Colonic mucosa (tissue), 4 donors: ENCODE data around the gene LRRTM1. TPM values are rescaled to one million over a fixed set of nuclear protein-coding genes. Genes with fewer than 3 reads are reported as not detected.

Source experiments
- DNase-seq: peaks from one replicate; pipeline ENCODE4 v3.0.0-alpha.2; 2020
- H3K27ac ChIP-seq: fragments of 200-600 bp; one replicate; pipeline ENCODE4 v1.8.0; 2021
- H3K27me3 ChIP-seq: fragments of 200-600 bp; one replicate; pipeline ENCODE4 v1.8.0; 2021
- H3K36me3 ChIP-seq: fragments of 200-600 bp; one replicate; pipeline ENCODE4 v1.8.0; 2021
- H3K4me1 ChIP-seq: fragments of 200-600 bp; one replicate; pipeline ENCODE4 v1.8.0; 2021; ENCODE audit warnings: mild to moderate bottlenecking
- H3K4me3 ChIP-seq: fragments of 200-600 bp; one replicate; pipeline ENCODE4 v1.8.0; 2021
- H3K9ac ChIP-seq, 2 donors: one replicate each; pipeline ENCODE4 v1.7.0; 2013; ENCODE audit warnings: control low read depth in 2 of 2, low read depth in 2 of 2, low read length in 2 of 2
- H3K9me3 ChIP-seq: fragments of 200-600 bp; one replicate; pipeline ENCODE4 v1.8.0; 2021
- CTCF ChIP-seq: fragments of 200-600 bp; IDR thresholded peaks from one replicate; pipeline ENCODE4 v1.8.0; 2022; ENCODE audit warnings: antibody characterized with exemption, mild to moderate bottlenecking
- intact Hi-C: fragments of 100-400 bp; cut with DNase I; formaldehyde crosslinking; loops from one replicate; pipeline ENCODE4 v1.14.1; 2022
- total RNA-seq, 2 donors: library from RNA; stranded (reverse); fragmentation: NEBNext Ultra II Directional in 1 of 2; extraction: Animal tissue kit (Norgen Biotek cat#: 25700) in 1 of 2; gene quantifications; one replicate each; pipeline ENCODE4 v1.2.1, GENCODE V29; 2021
- donor health status: healthy.
- donor health status: DM: no; HTN: no; CAD: no.
- donor health status: DM: no; HTN: no; CAD: no.

LRRTM1 gene
- total RNA-seq, 2 donors from 2014 or later: 0.27 to 0.66 TPM

- Histone ChIP-seq H3K9ac (no peak overlapping the region), H3K4me3 (no peak overlapping the region), H3K36me3 (no peaks in the 10 kb centered on the region), H3K4me1 (no peaks in the 10 kb centered on the region), H3K9me3 (no peaks in the 10 kb centered on the region), H3K27me3 (no peaks in the 10 kb centered on the region), H3K27ac (no peak overlapping the region)
- no peak for TF ChIP-seq CTCF
- DNase-seq: no peak
- intact Hi-C loops: loop anchor here (10.0 kb wide), 1 partner anchor 182 kb away; no protein-coding TSS in a partner anchor
Measured at GRCh38 chr2:80322958-80323357, 18.4 kb upstream of the LRRTM1 start.

- no peak for TF ChIP-seq CTCF
- H3K27ac ChIP-seq: no peak overlapping the region
- H3K9me3 ChIP-seq: no peaks in the 10 kb centered on the region
- H3K4me1 ChIP-seq: no peaks in the 10 kb centered on the region
- H3K36me3 ChIP-seq: no peaks in the 10 kb centered on the region
- no peak overlapping the region for H3K4me3 ChIP-seq
- no peak for DNase-seq
- H3K9ac ChIP-seq: no peak overlapping the region
- intact Hi-C loops: loop anchor here (10.0 kb wide), 1 partner anchor 182 kb away; no protein-coding TSS in a partner anchor
- H3K27me3 ChIP-seq: no peaks in the 10 kb centered on the region
Measured at GRCh38 chr2:80322311-80322920, 17.9 kb upstream of the LRRTM1 start.

- Histone ChIP-seq H3K27ac (no peak overlapping the region), H3K4me1 (no peaks in the 10 kb centered on the region), H3K27me3 (no peaks in the 10 kb centered on the region), H3K4me3 (no peak overlapping the region), H3K9me3 (no peaks in the 10 kb centered on the region), H3K9ac (no peak overlapping the region), H3K36me3 (no peaks in the 10 kb centered on the region)
- intact Hi-C loops: no loop called here
- no peak for TF ChIP-seq CTCF
- no peak for DNase-seq
Measured at GRCh38 chr2:80312282-80312839, 7.8 kb upstream of the LRRTM1 start.

GRCh38 chr2:80311304-80311703, 6.8 kb upstream of the LRRTM1 start:
- Histone ChIP-seq H3K4me3 (no peak overlapping the region), H3K27me3 (no peaks in the 10 kb centered on the region), H3K36me3 (no peaks in the 10 kb centered on the region), H3K9me3 (no peaks in the 10 kb centered on the region), H3K9ac (no peak overlapping the region), H3K4me1 (no peaks in the 10 kb centered on the region), H3K27ac (no peak overlapping the region)
- intact Hi-C loops: no loop called here
- DNase-seq: no peak
- TF ChIP-seq CTCF: no peak

- Histone ChIP-seq H3K4me3 (peak overlapping the region; percentile 7), H3K9ac (peak overlapping the region in 1 of 2 donors; percentile 5), H3K36me3 (no peaks in the 10 kb centered on the region), H3K27me3 (peaks cover 33% of the 10 kb centered on the region), H3K27ac (no peak overlapping the region), H3K9me3 (no peaks in the 10 kb centered on the region), H3K4me1 (no peaks in the 10 kb centered on the region)
- intact Hi-C loops: no loop called here
- DNase-seq: peak; percentile 19
- no peak for TF ChIP-seq CTCF
Measured at GRCh38 chr2:80303006-80303908, 1.3 kb downstream of the LRRTM1 start.
